SU-DHL-6 (cell line): Measurements from ENCODE around the gene SLC25A10.

Experiments used
- CTCF ChIP-seq: fragments of 200-600 bp; sonication (generic); IDR thresholded peaks from one replicate; pipeline ENCODE4 v1.5.1; 2017; ENCODE audit warnings: antibody characterized with exemption, mild to moderate bottlenecking, low read length, moderate library complexity; ENCODE audit not compliant: insufficient read depth, poor library complexity, severe bottlenecking
- EZH2phosphoT487 ChIP-seq: fragments of 200-600 bp; sonication (generic), shearing (Covaris generic); conservative IDR thresholded peaks from 2 replicates; pipeline ENCODE4 v1.6.1; 2018; ENCODE audit warnings: mild to moderate bottlenecking, antibody characterized with exemption, low read length, moderate library complexity, mixed read lengths

GRCh38 chr17:81708739-81709185, 3.3 kb upstream of the SLC25A10 start:
- TF ChIP-seq CTCF: no peak
- TF ChIP-seq EZH2phosphoT487: no peak
